Gastroesophageal sphincter (tissue), 4 donors: Measurements from ENCODE around the gene HAGHL. TPM values are rescaled to one million over a fixed set of nuclear protein-coding genes. Genes with fewer than 3 reads are reported as not detected.
A peak's percentile ranks its signal among the peaks of the same experiment; 100 is the strongest.
"Not testable (repeated sequence)": the region's sequence is repeated elsewhere in the genome, so short reads cannot be mapped to it uniquely, and the experiment has no call there.

ENCODE experiments used
- ATAC-seq: fragments of 150-250 bp; one replicate; pipeline ENCODE4 v1.9.1; 2016; ENCODE audit warnings: mild to moderate bottlenecking, moderate library complexity
- H3K27ac ChIP-seq, 4 donors: fragments of 200-600 bp; sonication (generic) in 3 of 4; 1 replicate in 3 of 4; 2 replicates in 1 of 4; pipeline ENCODE4 v1.5.1; 2016 to 2019
- H3K27me3 ChIP-seq: fragments of 200-600 bp; sonication (generic); one replicate; pipeline ENCODE4 v1.5.1; 2019
- H3K36me3 ChIP-seq, 2 donors: fragments of 200-600 bp; sonication (generic); one replicate each; pipeline ENCODE4 v1.5.1; 2019; ENCODE audit warnings: control low read depth in 1 of 2
- H3K4me1 ChIP-seq, 3 donors: fragments of 200-600 bp; sonication (generic); 1 replicate in 2 of 3; 2 replicates in 1 of 3; pipeline ENCODE4 v1.5.1; 2016 to 2019; ENCODE audit warnings: control low read depth in 2 of 3
- H3K4me3 ChIP-seq, 2 donors: fragments of 200-600 bp; sonication (generic); one replicate each; pipeline ENCODE4 v1.5.1; 2019; ENCODE audit warnings: mild to moderate bottlenecking in 1 of 2, moderate library complexity in 1 of 2
- H3K9me3 ChIP-seq, 3 donors: fragments of 200-600 bp; sonication (generic); one replicate each; pipeline ENCODE4 v1.5.1; 2017 to 2019; ENCODE audit warnings: control low read depth in 2 of 3
- CTCF ChIP-seq, 4 experiments: fragments of 200-600 bp in 2 of 4; fragments of 450-650 bp in 2 of 4; sonication (generic) in 1 of 4; IDR thresholded peaks; one replicate each; pipeline ENCODE4 v1.5.1; 2017 to 2019; ENCODE audit warnings: antibody characterized with exemption in 4 of 4, mild to moderate bottlenecking in 2 of 4, moderate library complexity in 2 of 4
- EP300 ChIP-seq: sonication (generic); formaldehyde crosslinking; IDR thresholded peaks from one replicate; pipeline ENCODE4 v1.6.1; 2017; ENCODE audit warnings: antibody characterized with exemption, mild to moderate bottlenecking
- POLR2A ChIP-seq, 2 donors: fragments of 450-650 bp; IDR thresholded peaks; one replicate each; pipeline ENCODE4 v1.6.1; 2017; ENCODE audit warnings: antibody characterized with exemption in 2 of 2, mild to moderate bottlenecking in 2 of 2, moderate library complexity in 1 of 2
- POLR2AphosphoS5 ChIP-seq: sonication (generic); formaldehyde crosslinking; IDR thresholded peaks from one replicate; pipeline ENCODE4 v1.6.1; 2017; ENCODE audit warnings: antibody characterized with exemption
- WGBS, 2 donors: methylation state at CpG; one replicate each; pipeline ENCODE4 v1.1.5; 2018; ENCODE audit warnings: low coverage in 1 of 2; 5-methylcytosine and 5-hydroxymethylcytosine counted together
- total RNA-seq, 4 donors: library from RNA; depleted of rRNA; stranded (reverse); fragments of >200 nt; gene quantifications; one replicate each; pipeline ENCODE4 v1.1.0, GENCODE V29; 2016

The HAGHL gene
- total RNA-seq, 4 donors from 2014 or later: 1.1 to 4.8 (median 2.8) TPM

- Histone ChIP-seq H3K27me3 (peaks cover 76% of the 10 kb centered on the region), H3K27ac (no peak overlapping the region), H3K36me3 (no peaks in the 10 kb centered on the region), H3K9me3 (no peaks in the 10 kb centered on the region), H3K4me1 (peaks cover 0 to 51% (median 12%) of the 10 kb centered on the region in 3 donors), H3K4me3 (no peak overlapping the region)
- ATAC-seq: no peak
- 6% methylated on average over 6 of the region's 30 CpGs; no CpG with 5 or more reads in 1 of the 2 donors for WGBS, 2 donors
- TF ChIP-seq POLR2A (IDR thresholded peaks at IDR 0.05) (no peak), POLR2AphosphoS5 (no peak)
These were observed 17.1 kb upstream of the HAGHL start for GRCh38 chr16:709566-710499.

GRCh38 chr16:710500-711075, 16.3 kb upstream of the HAGHL start:
- ATAC-seq: no peak
- Histone ChIP-seq H3K9me3 (no peaks in the 10 kb centered on the region), H3K4me1 (peaks cover 0 to 48% (median 12%) of the 10 kb centered on the region in 3 donors), H3K4me3 (no peak overlapping the region), H3K36me3 (no peaks in the 10 kb centered on the region), H3K27me3 (peaks cover 69% of the 10 kb centered on the region), H3K27ac (no peak overlapping the region)
- TF ChIP-seq POLR2AphosphoS5 (no peak), CTCF (IDR thresholded peaks at IDR 0.05) (no peak), POLR2A (IDR thresholded peaks at IDR 0.05) (no peak), EP300 (no peak)
- WGBS, 2 donors: 29% methylated on average over 3 of the region's 21 CpGs; no CpG with 5 or more reads in 1 of the 2 donors

GRCh38 chr16:711084-711483, 15.8 kb upstream of the HAGHL start:
- ATAC-seq: no peak
- peaks cover 0 to 49% (median 14%) of the 10 kb centered on the region in 3 donors for H3K4me1 ChIP-seq
- 40% methylated on average over 1 of the region's 12 CpGs; no CpG with 5 or more reads in 1 of the 2 donors for WGBS, 2 donors
- no peak for TF ChIP-seq CTCF (IDR thresholded peaks at IDR 0.05)
- TF ChIP-seq POLR2A (IDR thresholded peaks at IDR 0.05): no peak
- TF ChIP-seq EP300: no peak
- no peak for TF ChIP-seq POLR2AphosphoS5
- no peaks in the 10 kb centered on the region for H3K36me3 ChIP-seq
- H3K4me3 ChIP-seq: no peak overlapping the region
- H3K27me3 ChIP-seq: peaks cover 64% of the 10 kb centered on the region
- no peaks in the 10 kb centered on the region for H3K9me3 ChIP-seq
- H3K27ac ChIP-seq: no peak overlapping the region

GRCh38 chr16:711548-712320, 15.2 kb upstream of the HAGHL start:
- TF ChIP-seq EP300 (no peak), CTCF (IDR thresholded peaks at IDR 0.05) (peak in 3 of 4 experiments; percentile 90 to 98 (median 93))
- Histone ChIP-seq H3K4me1 (peaks cover 0 to 49% (median 18%) of the 10 kb centered on the region in 3 donors), H3K4me3 (no peak overlapping the region), H3K27me3 (peaks cover 57% of the 10 kb centered on the region), H3K27ac (no peak overlapping the region), H3K36me3 (peaks cover 0 to under 1% of the 10 kb centered on the region in 2 donors), H3K9me3 (no peaks in the 10 kb centered on the region)
- peak; percentile 58 for ATAC-seq
- 2 to 15% methylated on average over 8 to 15 of the region's 25 CpGs for WGBS, 2 donors

GRCh38 chr16:712740-713250, 14.1 kb upstream of the HAGHL start:
- H3K27ac ChIP-seq, H3K4me3 ChIP-seq, H3K36me3 ChIP-seq, H3K9me3 ChIP-seq, ATAC-seq: not testable (repeated sequence)
- peak in 2 of 4 experiments; percentile 23 to 41 for TF ChIP-seq CTCF (IDR thresholded peaks at IDR 0.05)
- peaks cover 47% of the 10 kb centered on the region for H3K27me3 ChIP-seq
- peaks cover 0 to 58% (median 19%) of the 10 kb centered on the region in 3 donors for H3K4me1 ChIP-seq
- 33 to 43% methylated on average over 2 to 4 of the region's 13 CpGs for WGBS, 2 donors
